Upper lobe of left lung (tissue), 6 donors: ENCODE measurements around the gene RHOT1. TPM values are rescaled to one million over a fixed set of nuclear protein-coding genes. Genes with fewer than 3 reads are reported as not detected.
A peak's percentile ranks its signal among the peaks of the same experiment; 100 is the strongest.
"Not testable (repeated sequence)": the region's sequence is repeated elsewhere in the genome, so short reads cannot be mapped to it uniquely, and the experiment has no call there.

Source experiments
- ATAC-seq, 2 donors: fragments of 200-7000 bp; cut with Tn5 transposase; one replicate each; pipeline ENCODE4 v1.9.1; 2022; ENCODE audit warnings: mild to moderate bottlenecking in 2 of 2, moderate library complexity in 2 of 2; ENCODE audit not compliant: low FRiP score in 2 of 2
- DNase-seq, 2 donors: peaks; one replicate each; pipeline ENCODE4 v3.0.0-alpha.2; 2019 to 2020
- H3K27ac ChIP-seq, 4 donors: fragments of 200-600 bp; sonication (generic); one replicate each; pipeline ENCODE4 v1.5.1; 2016 to 2019
- H3K27me3 ChIP-seq, 4 donors: fragments of 200-600 bp; sonication (generic); one replicate each; pipeline ENCODE4 v1.5.1; 2017 to 2019
- H3K36me3 ChIP-seq, 4 donors: fragments of 200-600 bp; sonication (generic); one replicate each; pipeline ENCODE4 v1.5.1; 2016 to 2019
- H3K4me1 ChIP-seq, 4 donors: fragments of 200-600 bp; sonication (generic); one replicate each; pipeline ENCODE4 v1.5.1; 2018 to 2019
- H3K4me3 ChIP-seq, 4 donors: fragments of 200-600 bp; sonication (generic); one replicate each; pipeline ENCODE4 v1.5.1; 2017 to 2019; ENCODE audit warnings: mild to moderate bottlenecking in 2 of 4, moderate library complexity in 1 of 4
- H3K9me3 ChIP-seq, 4 donors: fragments of 200-600 bp; sonication (generic); one replicate each; pipeline ENCODE4 v1.5.1; 2018 to 2019
- CTCF ChIP-seq, 6 experiments: fragments of 450-650 bp in 4 of 6; fragments of 200-600 bp in 2 of 6; sonication (generic) in 2 of 6; IDR thresholded peaks; one replicate each; pipeline ENCODE4 v1.5.1; 2016 to 2019; ENCODE audit warnings: antibody characterized with exemption in 6 of 6
- EP300 ChIP-seq, 4 donors: sonication (generic); formaldehyde crosslinking; IDR thresholded peaks; one replicate each; pipeline ENCODE4 v1.5.1; 2017; ENCODE audit warnings: antibody characterized with exemption in 4 of 4, control low read depth in 2 of 4
- POLR2A ChIP-seq, 4 donors: fragments of 450-650 bp; IDR thresholded peaks; one replicate each; pipeline ENCODE4 v1.5.1; 2016 to 2017; ENCODE audit warnings: antibody characterized with exemption in 4 of 4, mild to moderate bottlenecking in 2 of 4
- POLR2AphosphoS5 ChIP-seq, 2 donors: sonication (generic); formaldehyde crosslinking; IDR thresholded peaks; one replicate each; pipeline ENCODE4 v1.5.1; 2017; ENCODE audit warnings: antibody characterized with exemption in 2 of 2
- WGBS, 2 donors: methylation state at CpG; one replicate each; pipeline ENCODE4 v1.1.5; 2017 to 2018; 5-methylcytosine and 5-hydroxymethylcytosine counted together
- total RNA-seq, 6 donors: library from RNA; depleted of rRNA in 4 of 6; stranded (reverse); fragments of >200 nt in 4 of 6; gene quantifications; one replicate each; pipeline versions ENCODE4 v1.1.0 to v1.2.1, GENCODE V29; 2016 to 2021
- donor health status: DM: no; HTN: no; CAD: no; lungs with moderate emphysema.
- donor health status: DM: no; HTN: yes; CAD: no; lungs with severe emphysema.

RHOT1 gene
- total RNA-seq, 6 donors from 2014 or later: 37.2 to 110 (median 52.2) TPM

GRCh38 chr17:32102646-32103186 is 39.6 kb upstream of the RHOT1 start:
- 86 to 88% methylated on average over 4 to 5 of the region's 5 CpGs for WGBS, 2 donors
- H3K9me3 ChIP-seq: no peaks in the 10 kb centered on the region
- no peaks in the 10 kb centered on the region for H3K27me3 ChIP-seq
- H3K4me3 ChIP-seq: no peak overlapping the region
- no peak for DNase-seq
- H3K36me3 ChIP-seq: no peaks in the 10 kb centered on the region
- H3K27ac ChIP-seq: no peak overlapping the region
- TF ChIP-seq EP300 (IDR thresholded peaks at IDR 0.05) (no peak), POLR2AphosphoS5 (IDR thresholded peaks at IDR 0.05) (no peak), POLR2A (IDR thresholded peaks at IDR 0.05) (no peak), CTCF (IDR thresholded peaks at IDR 0.05) (no peak)
- ATAC-seq: no peak
- peaks cover 0 to 9% (median 6%) of the 10 kb centered on the region in 4 donors for H3K4me1 ChIP-seq

- Histone ChIP-seq H3K27me3 (no peaks in the 10 kb centered on the region), H3K4me1 (peaks cover 0 to 9% (median 6%) of the 10 kb centered on the region in 4 donors), H3K36me3 (no peaks in the 10 kb centered on the region), H3K4me3 (no peak overlapping the region), H3K9me3 (no peaks in the 10 kb centered on the region), H3K27ac (no peak overlapping the region)
- 95 to 96% methylated on average over 7 of the region's 7 CpGs for WGBS, 2 donors
- no peak for ATAC-seq
- TF ChIP-seq EP300 (IDR thresholded peaks at IDR 0.05) (no peak), POLR2A (IDR thresholded peaks at IDR 0.05) (no peak), POLR2AphosphoS5 (IDR thresholded peaks at IDR 0.05) (no peak), CTCF (IDR thresholded peaks at IDR 0.05) (no peak)
- no peak for DNase-seq
Observed at GRCh38 chr17:32103476-32104113, 38.7 kb upstream of the RHOT1 start.

DNA sequence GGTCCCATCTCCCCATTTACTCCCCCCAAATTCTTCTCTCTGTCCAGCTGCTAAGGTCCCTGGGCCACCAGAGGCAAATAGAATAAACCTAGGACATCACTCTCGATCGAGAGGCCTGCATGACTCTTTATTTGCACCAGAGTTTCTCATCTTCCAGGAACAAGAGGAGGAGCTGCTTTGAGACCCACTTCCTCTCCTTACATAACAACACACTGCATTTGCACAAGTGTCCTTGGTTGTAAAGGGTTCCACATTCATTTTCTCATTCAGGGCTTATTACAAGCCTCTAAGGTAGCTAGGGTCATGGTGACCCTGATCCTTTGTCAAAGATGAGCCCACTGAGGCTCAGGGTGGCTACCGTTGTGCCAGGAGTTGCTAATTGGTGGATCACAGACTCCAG is 38.1 kb upstream of the RHOT1 start:
- 69 to 71% methylated on average over 3 of the region's 3 CpGs for WGBS, 2 donors
- ATAC-seq: no peak
- DNase-seq: no peak
- TF ChIP-seq EP300 (IDR thresholded peaks at IDR 0.05): no peak
- no peak for TF ChIP-seq POLR2A (IDR thresholded peaks at IDR 0.05)
- no peak for TF ChIP-seq CTCF (IDR thresholded peaks at IDR 0.05)
- TF ChIP-seq POLR2AphosphoS5 (IDR thresholded peaks at IDR 0.05): no peak
- no peak overlapping the region for H3K4me3 ChIP-seq
- no peaks in the 10 kb centered on the region for H3K27me3 ChIP-seq
- H3K9me3 ChIP-seq: no peaks in the 10 kb centered on the region
- H3K27ac ChIP-seq: no peak overlapping the region
- H3K36me3 ChIP-seq: no peaks in the 10 kb centered on the region
- peaks cover 0 to 9% (median 6%) of the 10 kb centered on the region in 4 donors for H3K4me1 ChIP-seq

DNA sequence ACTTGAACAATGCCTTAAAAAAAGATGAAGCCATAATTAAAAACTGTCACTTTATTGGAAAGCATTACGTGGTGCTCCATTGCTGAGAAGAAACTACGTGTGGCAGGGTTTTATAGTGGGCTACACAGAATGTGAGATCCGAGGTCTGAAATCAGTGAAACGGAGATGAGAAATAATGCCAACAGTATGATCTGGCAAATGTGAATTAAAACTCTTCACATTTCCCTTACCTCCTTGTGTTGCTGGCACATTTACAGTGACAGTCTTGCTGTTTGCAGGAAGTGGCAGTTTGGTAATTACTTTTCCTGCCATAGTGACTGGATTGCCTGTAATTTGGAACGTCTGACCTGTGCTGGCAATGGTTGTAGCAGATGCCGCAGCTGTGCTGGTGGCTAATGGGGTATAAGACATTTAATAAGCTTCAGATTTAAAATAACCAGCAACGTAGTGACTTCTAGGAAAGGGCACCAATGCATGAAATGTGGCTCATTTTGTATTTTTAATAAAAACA is 35.8 kb upstream of the RHOT1 start:
- WGBS, 2 donors: 41 to 55% methylated on average over 7 of the region's 7 CpGs
- not testable (repeated sequence) for H3K4me3 ChIP-seq, H3K9me3 ChIP-seq, H3K27ac ChIP-seq, H3K4me1 ChIP-seq, H3K27me3 ChIP-seq, DNase-seq, ATAC-seq, H3K36me3 ChIP-seq

GRCh38 chr17:32107194-32107593 is 35.1 kb upstream of the RHOT1 start:
- H3K36me3 ChIP-seq, ATAC-seq: not testable (repeated sequence)
- WGBS, 2 donors: 63 to 76% methylated on average over 1 of the region's 1 CpG

DNA sequence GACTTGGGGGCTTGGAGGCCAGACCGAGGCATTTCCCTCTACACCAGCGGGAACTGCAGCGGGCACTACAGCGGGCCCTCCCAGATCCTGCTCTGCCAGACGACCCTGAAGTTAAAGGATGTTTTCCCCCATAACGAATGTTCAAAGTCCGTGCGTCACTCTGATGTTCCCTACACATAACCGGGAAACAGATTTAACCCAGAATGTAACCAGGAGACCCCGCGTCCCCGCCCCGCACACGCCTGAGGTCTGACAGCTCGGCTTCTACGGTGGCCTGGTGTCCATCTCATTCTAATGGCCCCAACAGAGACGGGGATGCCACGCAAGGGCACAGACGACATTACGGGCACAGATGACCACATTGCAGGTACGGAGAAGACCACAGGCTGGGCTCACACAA is 31.7 kb upstream of the RHOT1 start:
- H3K27me3 ChIP-seq: no peaks in the 10 kb centered on the region
- TF ChIP-seq EP300 (IDR thresholded peaks at IDR 0.05): no peak
- no peak for TF ChIP-seq POLR2AphosphoS5 (IDR thresholded peaks at IDR 0.05)
- no peak for TF ChIP-seq CTCF (IDR thresholded peaks at IDR 0.05)
- TF ChIP-seq POLR2A (IDR thresholded peaks at IDR 0.05): no peak
- ATAC-seq (no peak), DNase-seq (peak in 1 of 2 donors; percentile 46)
- 88 to 91% methylated on average over 21 of the region's 21 CpGs for WGBS, 2 donors
- H3K4me3 ChIP-seq: no peak overlapping the region
- H3K4me1 ChIP-seq: peaks cover 0 to 10% (median 8%) of the 10 kb centered on the region in 4 donors
- no peak overlapping the region for H3K27ac ChIP-seq
- no peaks in the 10 kb centered on the region for H3K9me3 ChIP-seq
- no peaks in the 10 kb centered on the region for H3K36me3 ChIP-seq

More at GRCh38 chr17:32107194-32107593, 35.1 kb upstream of the RHOT1 start:
- H3K9me3 ChIP-seq, H3K27ac ChIP-seq, H3K4me3 ChIP-seq, H3K27me3 ChIP-seq, DNase-seq: not testable (repeated sequence)
- peaks cover 0 to 11% (median 9%) of the 10 kb centered on the region in 4 donors for H3K4me1 ChIP-seq
